GM18907 (cell line): ENCODE data around the gene EWSR1.

Source experiments
- ATAC-seq: cut with Tn5 transposase; IDR thresholded peaks from one replicate; pipeline ENCODE4 v1.9.1; 2021; ENCODE audit warnings: mild to moderate bottlenecking, moderate library complexity; ENCODE audit not compliant: unreplicated experiment

Gene EWSR1

GRCh38 chr22:29315286-29316140 lies 47.4 kb downstream of the EWSR1 start, which contains the start of gene RASL10A:
Gene RASL10A, minus strand, starts transcription at chr22:29315697. Its CDS starts 451 bp downstream, at chr22:29315246.
- ATAC-seq: no peak

DNA sequence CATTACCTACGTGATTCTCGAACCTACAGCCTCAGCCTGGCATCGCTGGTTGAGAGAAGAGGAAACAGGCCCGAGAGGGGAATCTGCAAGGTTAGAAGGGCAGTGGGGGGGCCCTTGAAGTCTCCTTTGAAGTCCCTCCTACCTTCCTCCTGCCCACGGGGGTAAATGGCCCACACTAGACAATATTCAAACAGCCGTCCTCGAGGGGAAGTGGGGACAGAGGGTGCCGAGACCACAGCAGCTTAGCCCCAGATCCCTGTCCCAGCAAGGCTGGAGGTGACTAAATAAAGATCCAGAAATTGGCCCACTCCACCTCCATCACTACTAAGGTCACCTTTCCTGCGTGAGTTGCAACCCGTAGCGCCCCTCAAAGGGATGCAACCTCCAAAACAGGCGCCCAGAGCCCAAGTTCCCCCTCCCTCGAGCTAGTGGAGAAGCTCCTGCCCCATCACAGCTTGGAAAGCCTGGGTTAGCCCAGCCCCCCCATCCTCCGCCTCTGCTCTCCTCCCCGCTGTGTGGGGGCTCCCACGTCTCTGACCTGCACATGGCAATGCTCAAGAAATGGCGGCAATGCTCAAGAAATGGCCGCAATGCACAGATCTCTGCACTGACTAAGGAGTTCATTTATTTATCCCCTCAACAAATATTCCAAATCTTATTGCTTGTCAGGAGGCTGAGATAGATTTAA lies 48.2 kb downstream of the EWSR1 start:
- no peak for ATAC-seq

GRCh38 chr22:29317827-29318454 lies 49.9 kb downstream of the EWSR1 start:
- no peak for ATAC-seq

- no peak for ATAC-seq
These were observed 51.0 kb downstream of the EWSR1 start for GRCh38 chr22:29319072-29319471.

- no peak for ATAC-seq
These were observed 52.5 kb downstream of the EWSR1 start for GRCh38 chr22:29320546-29320945.

DNA sequence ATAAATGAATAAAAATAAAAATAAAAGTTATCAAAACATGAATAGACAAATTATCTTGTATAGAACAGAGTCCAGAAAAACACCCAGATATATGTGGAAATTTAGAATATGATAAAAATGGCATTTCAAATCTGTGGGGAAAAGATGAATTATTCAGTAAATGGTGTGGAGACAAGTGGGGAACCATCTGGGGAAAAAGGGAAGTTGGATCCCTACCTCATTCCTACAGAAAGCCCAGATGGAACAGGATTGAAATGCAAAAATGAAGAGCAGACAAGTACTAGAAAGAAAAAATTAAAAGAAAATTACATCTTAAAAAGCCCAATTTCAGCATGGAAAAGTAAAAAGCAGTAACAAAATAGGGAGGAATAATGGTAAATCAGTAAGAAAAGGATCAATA lies 55.6 kb downstream of the EWSR1 start:
- no peak for ATAC-seq

GRCh38 chr22:29325356-29325755 lies 57.3 kb downstream of the EWSR1 start:
- ATAC-seq: no peak

- no peak for ATAC-seq
These were observed 57.8 kb downstream of the EWSR1 start for GRCh38 chr22:29325785-29326315.

DNA sequence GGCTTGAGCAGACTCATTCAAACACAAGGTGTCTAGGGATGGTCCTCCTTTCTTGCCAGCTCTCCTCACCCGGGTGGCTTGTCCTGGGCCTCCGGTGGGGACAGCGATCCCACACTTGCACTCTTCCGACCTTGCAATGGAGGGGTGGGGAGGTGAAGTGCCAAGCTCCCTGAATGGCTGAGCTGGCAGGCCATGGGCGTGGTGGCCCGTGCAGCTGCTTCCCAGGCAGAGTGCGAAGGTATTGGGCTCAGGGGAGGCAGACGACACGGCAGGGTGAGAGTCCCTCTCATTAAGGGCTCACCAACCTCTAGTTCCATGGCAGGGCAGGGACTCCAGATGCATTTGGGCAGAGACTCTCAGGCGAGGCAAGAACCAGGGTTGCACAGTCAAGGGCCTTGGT lies 58.4 kb downstream of the EWSR1 start:
- no peak for ATAC-seq

GRCh38 chr22:29327089-29327764 lies 59.2 kb downstream of the EWSR1 start:
- ATAC-seq: no peak

DNA sequence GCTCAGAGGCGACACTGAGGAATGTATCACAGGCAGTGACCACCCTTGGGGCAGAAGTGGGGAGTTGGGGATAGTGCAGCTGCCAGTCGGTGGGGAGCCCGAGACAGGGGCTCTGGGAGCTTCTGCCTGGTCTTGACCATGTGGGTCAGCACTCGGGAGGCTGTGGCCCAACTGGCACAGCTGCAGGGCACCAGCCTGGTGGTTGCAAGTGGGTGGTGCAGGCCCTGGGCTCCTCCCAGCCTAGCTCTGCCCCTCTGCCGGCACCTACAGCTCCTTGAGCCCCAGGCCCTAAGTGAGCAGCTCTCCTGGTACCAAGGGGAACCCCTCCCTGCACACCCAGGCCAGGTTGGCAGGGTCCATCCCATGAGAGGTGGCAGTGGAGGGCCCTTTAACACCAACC lies 60.0 kb downstream of the EWSR1 start:
- ATAC-seq: no peak

DNA sequence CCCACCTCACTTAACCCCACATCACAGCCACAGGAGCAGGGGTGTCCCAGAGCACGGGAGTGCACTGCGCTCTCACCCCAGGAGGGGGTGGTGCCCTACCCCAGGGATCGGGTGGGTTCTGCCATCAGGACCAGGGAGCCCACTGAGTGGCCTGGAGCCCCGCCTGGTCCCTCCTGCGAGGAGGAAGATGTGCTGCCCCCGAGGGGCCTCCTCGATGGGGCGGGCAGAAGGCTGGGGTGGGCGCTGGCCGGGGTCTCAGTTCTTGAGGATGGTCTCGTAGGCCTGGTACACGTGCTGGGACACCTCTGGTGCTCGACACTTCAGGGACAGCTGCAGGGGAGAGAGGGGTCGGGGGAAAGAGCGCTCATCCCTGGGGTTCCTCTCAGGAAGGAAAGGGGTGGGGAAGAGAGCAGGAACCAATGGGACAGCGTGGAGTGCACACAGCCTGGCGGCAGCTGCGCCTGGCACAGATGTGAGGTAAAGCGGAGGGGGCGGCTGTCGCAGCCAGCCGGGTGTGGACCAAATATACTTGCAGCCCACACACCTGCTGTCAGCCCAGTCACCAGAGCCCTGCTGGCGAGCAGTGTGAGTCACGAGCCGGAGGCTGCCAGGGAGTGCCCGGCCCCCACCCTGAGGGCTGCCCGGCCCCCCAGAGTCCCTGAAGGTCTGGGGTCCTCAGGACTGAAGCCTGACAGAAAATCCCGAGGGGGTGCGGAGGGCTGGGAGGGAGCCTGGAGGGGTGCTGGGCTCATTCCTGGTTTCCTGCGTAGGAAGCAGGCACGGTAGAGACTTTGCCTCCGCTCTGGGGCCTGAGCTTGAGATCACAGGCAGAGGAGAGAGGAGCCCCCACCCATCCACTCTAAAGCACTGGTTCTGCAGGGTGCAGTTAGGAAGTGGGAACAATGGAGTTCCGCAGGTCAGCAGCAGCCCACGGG lies 60.8 kb downstream of the EWSR1 start:
- ATAC-seq: no peak

DNA sequence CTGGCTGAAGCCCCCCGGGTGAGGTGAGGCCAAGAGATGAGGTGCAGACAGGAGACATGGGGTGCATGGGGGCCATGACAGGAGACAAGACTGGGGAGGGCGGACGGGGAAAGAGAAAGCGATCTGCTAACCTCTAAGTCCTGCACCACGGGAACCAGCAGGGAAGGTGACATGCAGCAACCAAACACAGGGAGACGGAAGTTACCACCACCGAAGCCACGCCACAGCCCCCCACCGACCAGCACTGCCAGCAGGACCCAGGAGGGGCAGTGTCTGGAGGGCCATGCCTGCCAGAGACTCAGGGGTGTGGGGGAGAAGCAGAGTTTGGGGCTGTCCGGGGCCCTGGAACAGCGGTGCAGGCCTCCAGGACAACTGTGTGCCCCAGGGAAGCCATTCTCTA lies 61.5 kb downstream of the EWSR1 start:
- ATAC-seq: no peak

- ATAC-seq: no peak
These were observed 62.2 kb downstream of the EWSR1 start for GRCh38 chr22:29330291-29330690.

DNA sequence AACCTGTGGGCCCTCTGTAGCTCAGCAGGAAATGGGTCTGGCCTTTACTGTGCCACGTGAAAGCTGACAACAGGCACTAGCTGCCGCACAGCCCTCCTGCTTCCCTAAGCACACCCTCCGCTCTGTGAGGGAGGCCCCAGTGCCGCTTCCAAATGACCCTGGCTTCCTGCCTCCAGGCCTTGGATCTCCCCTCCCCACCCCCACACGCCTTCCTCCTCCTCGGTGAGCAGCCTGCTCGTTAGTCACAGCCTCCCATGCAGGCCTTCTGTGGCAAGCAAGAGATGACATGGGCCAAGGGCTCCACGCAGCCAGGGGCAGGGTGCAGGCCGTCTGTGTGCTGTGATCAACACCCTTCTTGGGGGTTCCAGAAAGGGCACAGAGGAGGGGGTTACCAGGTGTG lies 62.7 kb downstream of the EWSR1 start:
- ATAC-seq: no peak

DNA sequence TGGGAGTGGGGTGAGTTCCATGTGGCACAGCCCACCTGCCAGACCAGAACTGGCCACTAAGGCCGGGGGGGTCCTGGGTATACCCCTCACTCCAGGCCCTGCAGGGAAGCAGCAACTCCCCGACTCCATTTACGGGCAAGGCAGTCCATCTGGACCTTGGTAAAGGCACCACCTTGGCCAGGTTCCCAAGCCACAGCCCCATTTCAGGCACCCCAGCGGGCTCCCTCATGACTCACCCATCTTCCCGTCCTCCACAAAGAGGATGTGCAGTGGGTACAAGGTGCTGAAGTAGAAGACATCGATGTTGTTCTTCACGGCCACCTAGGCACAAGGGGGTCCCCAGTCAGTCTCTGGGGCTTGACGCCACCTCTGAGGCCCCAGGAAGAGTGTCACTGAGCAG lies 63.1 kb downstream of the EWSR1 start:
- ATAC-seq: no peak

- ATAC-seq: no peak
These were observed 63.7 kb downstream of the EWSR1 start for GRCh38 chr22:29331658-29332300.

- ATAC-seq: no peak
These were observed 64.9 kb downstream of the EWSR1 start for GRCh38 chr22:29332886-29333496.

- ATAC-seq: no peak
These were observed 66.1 kb downstream of the EWSR1 start for GRCh38 chr22:29334148-29334547.
